H9 (cell line): ENCODE measurements around the gene IDH3B. TPM values are rescaled to one million over a fixed set of nuclear protein-coding genes. Genes with fewer than 3 reads are reported as not detected.

Experiments
- DNase-seq: peaks from one replicate; pipeline ENCODE4 v3.0.0-alpha.2; 2017
- H2AFZ ChIP-seq: one replicate; pipeline ENCODE4 v1.6.1; 2013; ENCODE audit warnings: mild to moderate bottlenecking, low read length, control low read depth, moderate library complexity
- H2AK5ac ChIP-seq: 2 replicates; pipeline ENCODE4 v1.6.1; 2013; ENCODE audit warnings: low read length, control low read depth, mixed read lengths; ENCODE audit not compliant: insufficient read length
- H2BK120ac ChIP-seq: one replicate; pipeline ENCODE4 v1.6.1; 2013; ENCODE audit warnings: low read depth, mild to moderate bottlenecking, low read length, control low read depth, inconsistent platforms; ENCODE audit not compliant: poor library complexity, severe bottlenecking
- H2BK12ac ChIP-seq: 2 replicates; pipeline ENCODE4 v1.6.1; 2013; ENCODE audit warnings: low read length, control low read depth, mixed read lengths, low read depth; ENCODE audit not compliant: insufficient read length
- H2BK15ac ChIP-seq: 2 replicates; pipeline ENCODE4 v1.6.1; 2013; ENCODE audit warnings: low read depth, low read length, control low read depth
- H2BK20ac ChIP-seq: one replicate; pipeline ENCODE4 v1.6.1; 2013; ENCODE audit warnings: low read depth, mild to moderate bottlenecking, low read length, control low read depth, inconsistent platforms; ENCODE audit not compliant: poor library complexity, severe bottlenecking
- H2BK5ac ChIP-seq: 2 replicates; pipeline ENCODE4 v1.6.1; 2013; ENCODE audit warnings: low read length, control low read depth, mixed read lengths; ENCODE audit not compliant: insufficient read length
- H3K14ac ChIP-seq: 2 replicates; pipeline ENCODE4 v1.6.1; 2013; ENCODE audit warnings: low read length, control low read depth; ENCODE audit not compliant: insufficient read depth
- H3K18ac ChIP-seq: 2 replicates; pipeline ENCODE4 v1.6.1; 2013; ENCODE audit warnings: low read depth, mild to moderate bottlenecking, mixed read lengths, low read length, control low read depth; ENCODE audit not compliant: insufficient read length
- H3K23ac ChIP-seq: 2 replicates; pipeline ENCODE4 v1.6.1; 2013; ENCODE audit warnings: low read length, control low read depth, mixed read lengths, low read depth; ENCODE audit not compliant: insufficient read length
- H3K23me2 ChIP-seq: 2 replicates; pipeline ENCODE4 v1.6.1; 2013; ENCODE audit warnings: low read depth, mild to moderate bottlenecking, mixed read lengths, low read length, control low read depth; ENCODE audit not compliant: insufficient read length, poor library complexity, severe bottlenecking
- H3K27ac ChIP-seq: 2 replicates; pipeline ENCODE4 v1.5.1; 2013; ENCODE audit warnings: low read length, control low read depth, mixed read lengths, low read depth; ENCODE audit not compliant: insufficient read length
- H3K27me3 ChIP-seq: 2 replicates; pipeline ENCODE4 v1.6.1; 2013; ENCODE audit warnings: low read length, control low read depth, inconsistent platforms; ENCODE audit not compliant: insufficient read depth
- H3K4ac ChIP-seq: 2 replicates; pipeline ENCODE4 v1.6.1; 2013; ENCODE audit warnings: low read depth, mild to moderate bottlenecking, control low read depth, inconsistent platforms, low read length, moderate library complexity
- H3K4me1 ChIP-seq: 2 replicates; pipeline ENCODE4 v1.6.1; 2013; ENCODE audit warnings: low read length, control low read depth, inconsistent platforms; ENCODE audit not compliant: insufficient read depth
- H3K4me2 ChIP-seq: 2 replicates; pipeline ENCODE4 v1.6.1; 2013; ENCODE audit warnings: low read length, control low read depth, mixed read lengths; ENCODE audit not compliant: insufficient read length, insufficient read depth
- H3K56ac ChIP-seq: 2 replicates; pipeline ENCODE4 v1.6.1; 2013; ENCODE audit warnings: low read depth, mild to moderate bottlenecking, mixed read lengths, low read length, control low read depth; ENCODE audit not compliant: insufficient read length
- H3K79me1 ChIP-seq: 2 replicates; pipeline ENCODE4 v1.6.1; 2013; ENCODE audit warnings: low read depth, mild to moderate bottlenecking, moderate library complexity, low read length, control low read depth, inconsistent platforms; ENCODE audit not compliant: insufficient read depth, poor library complexity, severe bottlenecking
- H3K79me2 ChIP-seq: 2 replicates; pipeline ENCODE4 v1.6.1; 2013; ENCODE audit warnings: low read length, control low read depth, inconsistent platforms; ENCODE audit not compliant: insufficient read depth
- H3K9ac ChIP-seq: 2 replicates; pipeline ENCODE4 v1.6.1; 2013; ENCODE audit warnings: low read length, control low read depth, mixed read lengths; ENCODE audit not compliant: insufficient read length; ENCODE audit errors: extremely low read depth
- H3K9me3 ChIP-seq: one replicate; pipeline ENCODE4 v1.6.1; 2013; ENCODE audit warnings: low read depth, low read length, inconsistent platforms; ENCODE audit not compliant: control insufficient read depth
- H3T11ph ChIP-seq: one replicate; pipeline ENCODE4 v1.6.1; 2013; ENCODE audit warnings: mild to moderate bottlenecking, low read length, control low read depth, inconsistent platforms
- H4K20me1 ChIP-seq: one replicate; pipeline ENCODE4 v1.6.1; 2013; ENCODE audit not compliant: control insufficient read depth, insufficient read length, insufficient read depth
- H4K5ac ChIP-seq: 2 replicates; pipeline ENCODE4 v1.6.1; 2013; ENCODE audit warnings: low read depth, mild to moderate bottlenecking, mixed read lengths, low read length, control low read depth; ENCODE audit not compliant: insufficient read length
- H4K8ac ChIP-seq: replicated peaks from 2 replicates; pipeline ENCODE4 v1.6.1; 2013; ENCODE audit warnings: low read length, control low read depth, mixed read lengths, low read depth; ENCODE audit not compliant: insufficient read length
- H4K91ac ChIP-seq: 2 replicates; pipeline ENCODE4 v1.6.1; 2013; ENCODE audit warnings: low read depth, mild to moderate bottlenecking, moderate library complexity, mixed read lengths, low read length, control low read depth; ENCODE audit not compliant: insufficient read length
- H3K27ac Mint-ChIP-seq, 3 experiments: 2 replicates in 2 of 3; 3 replicates in 1 of 3; pipeline ENCODE4 v1.8.0; 2020 to 2021; ENCODE audit warnings: mixed read lengths in 3 of 3, mild to moderate bottlenecking in 1 of 3, moderate library complexity in 1 of 3
- H3K27me3 Mint-ChIP-seq: 2 replicates; pipeline ENCODE4 v1.8.0; 2021; ENCODE audit warnings: low read depth, mild to moderate bottlenecking, moderate library complexity, mixed read lengths
- H3K36me3 Mint-ChIP-seq, 3 experiments: 2 replicates in 2 of 3; 3 replicates in 1 of 3; pipeline ENCODE4 v1.8.0; 2020 to 2021; ENCODE audit warnings: low read depth in 3 of 3, mixed read lengths in 3 of 3; ENCODE audit not compliant: insufficient read depth in 1 of 3
- H3K4me1 Mint-ChIP-seq, 2 experiments: 2 replicates each; pipeline ENCODE4 v1.8.0; 2020; ENCODE audit warnings: mixed read lengths in 2 of 2
- H3K4me3 Mint-ChIP-seq, 2 experiments: 2 replicates in 1 of 2; 3 replicates in 1 of 2; pipeline ENCODE4 v1.8.0; 2020 to 2021; ENCODE audit warnings: mild to moderate bottlenecking in 2 of 2, mixed read lengths in 2 of 2, moderate library complexity in 1 of 2
- H3K9me3 Mint-ChIP-seq, 2 experiments: 2 replicates in 1 of 2; 3 replicates in 1 of 2; pipeline ENCODE4 v1.8.0; 2020; ENCODE audit warnings: mild to moderate bottlenecking in 2 of 2, mixed read lengths in 2 of 2, moderate library complexity in 1 of 2
- CTCF ChIP-seq: fragments of 200-600 bp; sonication (generic); conservative IDR thresholded peaks from 3 replicates; pipeline ENCODE4 v1.8.0; 2021; ENCODE audit warnings: antibody characterized with exemption, mild to moderate bottlenecking
- WGBS: extraction: QIAGEN DNeasy Blood & Tissue Kit; methylation state at CpG from one replicate; pipeline ENCODE4 v1.1.7; 2013; ENCODE audit warnings: missing lambda C conversion rate, low lambda C conversion rate, mixed read lengths; ENCODE audit not compliant: insufficient read length; ENCODE audit errors: extremely low coverage; 5-methylcytosine and 5-hydroxymethylcytosine counted together
- total RNA-seq: library from RNA; stranded (reverse); gene quantifications from 2 replicates; pipeline ENCODE4 v1.2.1, GENCODE V29; 2021

IDH3B gene
- total RNA-seq, 1 experiment from 2014 or later = 114 TPM

DNA sequence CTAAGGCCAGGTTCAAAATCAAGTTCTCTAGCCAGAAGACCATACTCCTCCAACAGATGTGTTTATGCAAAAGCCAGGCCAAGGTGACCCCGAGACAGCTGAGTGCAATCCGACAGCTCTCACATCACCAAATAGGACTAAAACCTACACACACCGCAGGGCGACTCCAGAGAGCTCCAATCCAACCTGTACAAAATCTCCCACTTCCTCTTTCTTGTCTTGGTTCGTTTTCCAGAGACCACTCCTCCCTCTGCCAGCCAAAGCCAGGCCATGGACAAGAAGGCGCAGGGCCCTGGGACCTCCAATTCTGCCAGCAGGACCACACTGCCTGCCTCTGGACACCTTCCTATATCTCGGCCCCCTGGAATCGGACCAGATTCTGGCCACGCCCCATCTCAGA lies 23.1 kb downstream of the IDH3B start:
- Histone ChIP-seq H3K27me3 (no peaks in the 10 kb centered on the region), H3K18ac (no peak overlapping the region), H3K4me2 (no peak overlapping the region), H3K56ac (no peak overlapping the region), H3K27ac (no peak overlapping the region), H3K4ac (no peak overlapping the region), H3K79me2 (no peaks in the 10 kb centered on the region), H3K9ac (no peak overlapping the region), H2AK5ac (no peak overlapping the region), H2AFZ (no peak overlapping the region), H2BK12ac (no peak overlapping the region), H4K5ac (no peak overlapping the region), H2BK15ac (no peak overlapping the region), H2BK120ac (no peak overlapping the region), H3K4me1 (no peaks in the 10 kb centered on the region), H3K79me1 (no peaks in the 10 kb centered on the region), H4K91ac (no peak overlapping the region), H3K9me3 (no peaks in the 10 kb centered on the region), H3K14ac (no peak overlapping the region), H3K23ac (no peak overlapping the region), H2BK5ac (no peak overlapping the region), H4K8ac (no peak overlapping the region), H2BK20ac (no peak overlapping the region), H3K23me2 (no peaks in the 10 kb centered on the region), H3T11ph (no peak overlapping the region), H4K20me1 (no peaks in the 10 kb centered on the region)
- H3K27ac Mint-ChIP-seq = no peak overlapping the region
- H3K9me3 Mint-ChIP-seq = no peaks in the 10 kb centered on the region
- DNase-seq = no peak
- peaks cover 32% of the 10 kb centered on the region for H3K27me3 Mint-ChIP-seq
- H3K36me3 Mint-ChIP-seq = no peaks in the 10 kb centered on the region
- no peak for TF ChIP-seq CTCF
- WGBS = no CpG with 5 or more reads among the region's 9 CpGs
- no peaks in the 10 kb centered on the region for H3K4me1 Mint-ChIP-seq
- no peak overlapping the region for H3K4me3 Mint-ChIP-seq
